HL-60/S4 treated with phorbol 12-myristate 13-acetate at 8.2 ng/mL for 4 days and 3 days (cell line): ENCODE measurements around the gene CFAP251.

ENCODE experiments used
- in situ Hi-C: fragments of 300-500 bp; cut with MboI; formaldehyde crosslinking; loops from 2 replicates; pipeline ENCODE4 v1.15.0; 2022; ENCODE audit warnings: low sequenced_read_pairs

CFAP251 gene

GRCh38 chr12:121996050-121996944 is 77.9 kb downstream of the CFAP251 start:
- in situ Hi-C loops = no loop called here

DNA sequence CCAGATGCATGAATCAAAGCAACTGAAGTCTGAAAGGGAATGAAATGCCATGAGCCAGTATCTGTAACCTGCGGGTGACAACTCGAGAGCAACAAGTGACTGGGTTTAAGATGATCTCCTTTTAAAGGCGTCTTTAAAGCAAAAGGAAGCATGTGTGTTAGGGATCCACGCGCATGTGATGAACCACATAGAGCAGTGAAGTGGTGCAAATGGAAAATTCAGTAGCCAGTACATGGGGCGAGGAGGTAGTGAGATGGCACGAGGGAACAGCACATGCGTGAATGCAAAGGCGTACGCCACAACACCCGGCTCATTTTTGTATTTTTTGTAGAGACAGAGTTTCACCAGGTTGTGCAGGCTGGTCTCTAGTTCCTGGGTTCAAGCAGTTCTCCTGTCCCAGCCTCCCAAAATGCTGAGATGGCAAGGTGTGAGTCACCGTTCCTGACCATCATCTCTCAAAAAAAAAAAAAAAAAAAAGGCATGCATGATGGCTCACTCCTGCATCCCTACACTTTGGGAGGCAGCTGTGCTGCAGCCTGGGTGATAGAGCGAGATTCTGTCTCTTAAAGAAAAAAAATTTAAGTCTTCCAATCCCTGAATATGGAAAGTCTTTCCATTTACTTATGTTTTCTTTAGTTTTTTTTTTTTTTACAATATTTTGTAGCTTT is 78.7 kb downstream of the CFAP251 start:
- in situ Hi-C loops = no loop called here

- in situ Hi-C loops = no loop called here
Measured at GRCh38 chr12:122001466-122002209, 83.2 kb downstream of the CFAP251 start.

DNA sequence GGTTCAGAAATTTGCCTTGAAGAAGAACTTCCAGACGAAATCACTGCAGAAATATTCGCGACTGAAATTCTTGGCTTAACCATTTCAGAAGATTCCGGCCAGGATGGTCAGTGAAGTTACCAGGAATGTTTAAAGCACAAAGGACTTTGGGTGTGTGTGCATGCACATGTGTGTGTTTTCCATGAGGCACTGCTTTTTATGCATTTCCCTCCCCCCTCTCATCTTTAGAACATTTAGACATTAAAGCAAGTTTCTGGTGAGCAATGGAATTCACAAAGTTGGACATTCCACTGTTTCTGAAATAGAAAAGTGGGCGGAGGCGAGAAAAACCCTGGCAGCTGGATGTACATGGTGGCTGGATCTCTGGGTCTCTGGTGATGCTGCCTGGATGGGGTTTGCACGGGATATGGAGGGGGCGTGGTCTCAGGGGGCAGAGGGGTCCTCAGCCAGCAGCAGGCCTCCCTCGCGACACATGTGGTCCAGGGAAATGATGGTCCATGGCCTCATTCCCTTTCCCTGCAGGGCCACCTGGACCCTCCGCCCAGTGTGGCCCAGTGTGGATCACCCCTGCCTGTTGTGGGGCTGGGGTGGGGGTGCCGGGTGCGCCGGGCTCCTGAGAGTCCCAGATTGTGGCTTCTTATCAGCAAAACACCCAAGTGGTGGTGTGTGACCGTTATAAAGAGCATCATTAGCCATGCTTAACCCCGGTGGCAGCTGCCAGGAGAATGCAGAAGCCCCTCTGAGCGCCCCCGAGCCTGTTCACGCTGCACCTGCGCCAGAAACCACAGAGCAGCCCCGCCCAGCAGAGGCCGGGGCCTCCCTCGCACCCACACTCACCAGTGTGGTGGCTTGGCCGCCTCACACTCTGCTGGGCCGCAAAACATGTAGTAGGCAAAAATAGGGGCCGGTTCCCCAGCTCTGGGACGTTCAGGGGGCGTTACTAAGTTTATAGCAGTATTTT is 85.5 kb downstream of the CFAP251 start:
- in situ Hi-C loops = no loop called here

- in situ Hi-C loops = no loop called here
Measured at GRCh38 chr12:122004633-122005071, 86.3 kb downstream of the CFAP251 start.

DNA sequence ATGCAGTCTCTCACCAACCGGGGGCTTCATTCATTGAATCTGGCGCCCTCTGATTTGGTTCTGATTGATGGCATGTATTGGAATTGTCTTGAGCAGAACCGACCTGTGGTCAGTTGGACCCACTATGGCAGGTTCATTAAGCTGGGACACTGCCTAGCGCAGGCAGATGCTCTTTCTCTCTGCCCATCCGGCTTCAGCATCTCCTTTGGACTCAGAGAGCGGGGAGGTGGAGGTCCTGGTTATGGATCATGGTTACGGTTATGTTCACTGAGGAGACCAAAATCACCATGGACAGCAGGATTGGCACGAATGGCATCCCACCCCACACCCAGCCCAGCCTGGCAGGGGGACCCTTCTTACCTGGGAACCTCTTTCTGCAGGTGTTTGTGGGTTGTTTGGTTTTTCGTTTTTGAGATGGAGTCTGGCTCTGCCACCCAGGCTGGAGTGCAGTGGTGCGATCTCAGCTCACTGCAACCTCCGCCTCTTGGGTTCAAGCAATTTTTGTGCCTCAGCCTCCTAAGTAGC is 86.9 kb downstream of the CFAP251 start:
- in situ Hi-C loops = no loop called here

GRCh38 chr12:122006186-122006926 is 88.0 kb downstream of the CFAP251 start:
- in situ Hi-C loops = no loop called here

DNA sequence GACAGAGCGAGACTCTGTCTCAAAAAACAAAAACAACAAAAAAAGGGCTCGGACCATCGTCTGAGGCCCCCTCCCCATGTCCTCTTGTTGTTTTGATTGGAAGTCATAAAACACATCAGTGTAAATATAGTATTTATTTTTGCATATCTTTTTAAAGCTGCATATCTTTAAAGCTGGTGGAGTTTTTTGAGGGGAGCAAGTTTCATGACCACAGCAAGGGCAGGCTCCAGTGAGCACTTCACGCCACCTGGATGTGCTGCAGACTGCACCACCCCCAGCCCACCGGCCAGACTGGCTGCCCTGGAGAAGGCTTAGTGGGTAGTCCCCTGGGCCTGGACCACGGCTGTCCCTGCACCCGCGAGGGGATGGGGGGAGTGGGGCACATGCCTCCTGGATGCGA is 91.3 kb downstream of the CFAP251 start:
- in situ Hi-C loops = no loop called here

DNA sequence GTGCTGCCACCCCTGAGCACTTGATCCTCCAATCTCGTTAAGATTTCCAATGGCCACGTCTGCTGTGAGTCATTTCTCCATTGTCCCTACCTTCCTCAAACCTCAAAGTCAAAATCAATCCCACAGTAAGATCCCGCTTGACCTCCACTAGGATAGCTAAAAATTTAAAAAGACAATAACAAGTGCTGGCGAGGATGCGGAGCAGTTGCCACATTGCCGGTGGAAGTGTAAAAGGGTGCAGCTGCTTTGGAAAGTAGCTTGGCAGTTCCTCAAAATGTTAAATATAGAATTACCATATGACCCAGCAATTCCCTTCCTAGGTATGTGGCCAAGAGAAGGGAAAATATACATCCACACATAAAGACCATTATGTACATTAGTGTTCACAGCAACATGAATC is 93.8 kb downstream of the CFAP251 start:
- in situ Hi-C loops = no loop called here

GRCh38 chr12:122013136-122013535 is 94.7 kb downstream of the CFAP251 start:
- in situ Hi-C loops = no loop called here

- in situ Hi-C loops = no loop called here
Measured at GRCh38 chr12:122013791-122014590, 95.6 kb downstream of the CFAP251 start.

DNA sequence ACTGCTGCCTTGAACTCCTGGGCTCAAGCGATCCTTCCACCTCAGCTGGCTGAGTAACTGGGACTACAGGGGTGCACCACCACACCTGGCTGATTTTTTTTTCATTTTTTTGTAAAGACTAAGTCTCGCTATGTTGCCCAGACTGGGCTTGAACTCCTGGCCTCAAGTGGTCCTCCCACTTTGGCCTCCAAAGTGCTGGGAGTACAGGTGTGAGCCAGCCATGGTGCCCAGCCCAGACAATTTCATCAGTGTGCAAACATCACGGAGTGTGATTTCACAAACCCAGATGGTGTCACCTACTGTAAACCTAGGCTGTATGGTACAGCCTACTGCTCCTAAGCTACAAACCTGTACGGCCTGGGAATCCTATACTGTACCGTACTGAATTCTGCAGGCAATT is 96.4 kb downstream of the CFAP251 start:
- in situ Hi-C loops = no loop called here

DNA sequence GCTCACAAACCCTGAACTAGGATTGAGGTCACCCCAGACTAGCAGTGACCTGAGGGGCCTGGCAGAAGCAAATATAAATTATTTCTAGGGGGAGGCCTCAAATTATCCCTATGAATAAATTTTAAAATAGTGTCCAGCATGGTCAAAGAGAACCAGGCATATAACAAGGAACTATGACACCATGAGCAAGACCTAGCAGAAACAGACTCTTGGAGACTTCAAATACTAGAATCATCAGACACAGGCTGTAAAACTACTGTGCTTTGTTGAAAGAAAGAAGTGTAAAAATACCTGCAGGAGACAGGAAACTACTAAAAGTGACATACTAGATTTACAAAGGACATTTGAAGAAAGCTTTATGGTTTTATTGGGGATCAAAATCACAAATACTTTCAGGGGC is 100.1 kb downstream of the CFAP251 start:
- in situ Hi-C loops = no loop called here

GRCh38 chr12:122018937-122019336 is 100.5 kb downstream of the CFAP251 start:
- in situ Hi-C loops = no loop called here

- in situ Hi-C loops = no loop called here
Measured at GRCh38 chr12:122020795-122021192, 102.4 kb downstream of the CFAP251 start.

- in situ Hi-C loops = no loop called here
Measured at GRCh38 chr12:122021193-122021821, 102.9 kb downstream of the CFAP251 start.

GRCh38 chr12:122021822-122022392 is 103.5 kb downstream of the CFAP251 start, which contains the start of gene BCL7A:
Gene BCL7A (plus strand): TSS chr12:122021884. CDS start chr12:122022092, 208 bp downstream.
- in situ Hi-C loops = no loop called here
